GM19452 (cell line): Measurements from ENCODE around the gene OLFML2B.
"Not testable (repeated sequence)": the region's sequence is repeated elsewhere in the genome, so short reads cannot be mapped to it uniquely, and the experiment has no call there.

ENCODE experiments used
- ATAC-seq: cut with Tn5 transposase; IDR thresholded peaks from one replicate; pipeline ENCODE4 v1.9.1; 2021; ENCODE audit not compliant: unreplicated experiment

The OLFML2B gene

DNA sequence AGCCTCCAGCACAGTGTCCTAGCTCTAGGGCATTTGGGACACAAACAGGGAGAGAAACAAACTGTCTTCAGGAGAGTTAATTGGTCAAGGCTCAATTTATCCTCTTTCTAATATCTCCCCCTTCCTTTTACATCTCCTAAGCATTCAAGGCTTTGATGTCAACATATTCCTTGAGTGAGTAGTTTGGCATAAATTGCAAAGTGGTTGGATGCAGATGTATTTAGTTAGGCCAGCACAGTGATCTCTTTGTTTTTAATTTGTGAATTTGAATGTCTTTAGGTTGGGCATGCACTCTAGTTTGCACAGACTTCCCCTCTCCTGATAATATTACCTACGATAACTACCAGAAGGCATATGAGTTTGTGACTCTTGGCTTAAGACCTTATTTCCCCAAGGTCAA is 12.5 kb upstream of the OLFML2B start:
- ATAC-seq: no peak

- ATAC-seq: no peak
Observed at GRCh38 chr1:162035241-162035640, 11.6 kb upstream of the OLFML2B start.

GRCh38 chr1:162033428-162033827 is 9.8 kb upstream of the OLFML2B start:
- ATAC-seq: no peak

DNA sequence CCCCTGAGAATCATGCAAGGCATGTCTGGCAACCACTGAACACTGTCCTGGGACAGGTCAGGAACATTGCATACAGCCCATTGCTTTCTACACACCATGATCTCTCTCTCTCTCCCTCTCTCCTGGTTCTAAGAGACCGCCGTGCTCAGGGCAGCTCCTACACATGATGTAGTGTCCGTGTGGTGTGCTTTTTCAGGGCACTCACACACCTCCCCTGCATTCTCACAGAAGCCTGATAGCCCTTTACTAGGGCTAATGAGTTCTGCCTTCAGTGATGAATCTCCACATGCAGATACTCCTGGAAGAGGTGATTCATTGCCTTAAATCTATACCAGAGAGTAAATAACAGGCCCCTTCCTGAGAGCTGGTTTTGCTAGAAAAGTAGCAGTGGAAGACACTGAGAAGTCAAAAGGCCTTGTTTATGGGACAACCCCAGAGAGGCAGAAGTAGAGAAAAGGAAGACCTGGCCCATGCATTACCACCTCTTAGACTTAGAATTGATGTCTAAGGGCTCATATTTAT is 7.2 kb upstream of the OLFML2B start:
- ATAC-seq: no peak

GRCh38 chr1:162029157-162029556 is 5.5 kb upstream of the OLFML2B start:
- ATAC-seq: no peak

DNA sequence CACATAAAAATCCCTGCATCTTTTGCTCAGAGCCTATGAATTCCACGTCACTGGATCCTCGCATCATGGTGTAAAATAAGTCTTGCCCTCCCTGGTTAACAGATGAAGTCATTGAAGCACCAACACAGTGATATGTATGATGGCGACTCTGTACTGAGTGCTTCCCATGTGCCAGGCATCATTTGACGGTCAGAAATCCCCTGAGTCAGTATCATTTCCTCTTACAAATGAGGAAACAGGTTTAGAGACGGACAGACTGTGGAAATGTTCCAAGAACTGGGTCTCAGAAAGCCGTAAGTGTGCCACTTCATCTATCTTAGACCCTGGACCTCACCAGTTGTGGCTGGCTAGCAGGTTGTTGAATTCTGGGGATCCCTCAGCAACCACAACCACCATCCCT is 5.1 kb upstream of the OLFML2B start:
- ATAC-seq: peak; percentile 72

DNA sequence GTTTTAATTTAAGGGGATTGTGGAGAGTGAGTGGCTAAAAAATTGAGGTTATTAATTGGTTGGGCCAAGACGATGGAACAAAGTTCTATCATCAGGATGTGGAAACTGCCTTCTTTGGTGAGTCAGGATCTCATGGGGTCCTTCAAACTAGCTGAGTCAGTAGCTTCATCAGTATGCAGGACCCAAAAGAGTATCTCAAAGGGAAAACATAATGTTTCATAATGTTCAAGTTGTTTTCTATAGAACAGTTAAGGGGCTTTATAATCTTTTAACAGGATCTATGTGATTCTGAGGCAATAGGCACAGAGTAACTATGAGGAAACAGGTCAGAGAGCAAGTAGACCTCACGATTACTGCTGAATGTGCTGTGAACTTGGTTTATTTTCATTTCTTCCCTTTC is 3.2 kb upstream of the OLFML2B start:
- ATAC-seq: no peak

DNA sequence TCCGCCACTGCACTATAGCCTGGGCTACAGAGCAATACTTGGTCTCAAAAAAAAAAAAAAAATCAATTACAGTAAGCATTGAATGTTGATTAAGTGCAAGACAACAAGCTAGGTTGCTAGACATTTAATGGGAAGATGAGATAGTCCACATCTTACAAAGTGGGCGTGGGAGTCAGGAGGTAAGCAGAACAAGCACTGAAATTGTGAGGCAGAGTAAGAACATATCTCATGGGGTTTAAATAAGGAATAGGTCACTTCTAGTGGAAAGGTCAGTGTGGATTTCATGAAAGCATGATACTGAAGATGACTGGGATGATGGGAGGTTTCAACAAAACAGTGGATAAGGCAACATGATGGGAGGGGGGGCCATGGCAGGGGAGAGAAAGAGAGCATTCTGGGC is 1.9 kb upstream of the OLFML2B start:
- no peak for ATAC-seq

- no peak for ATAC-seq
Observed at GRCh38 chr1:162023181-162023546, 505 bp downstream of the OLFML2B start.

GRCh38 chr1:162022626-162023025 is 1.0 kb downstream of the OLFML2B start:
- no peak for ATAC-seq

DNA sequence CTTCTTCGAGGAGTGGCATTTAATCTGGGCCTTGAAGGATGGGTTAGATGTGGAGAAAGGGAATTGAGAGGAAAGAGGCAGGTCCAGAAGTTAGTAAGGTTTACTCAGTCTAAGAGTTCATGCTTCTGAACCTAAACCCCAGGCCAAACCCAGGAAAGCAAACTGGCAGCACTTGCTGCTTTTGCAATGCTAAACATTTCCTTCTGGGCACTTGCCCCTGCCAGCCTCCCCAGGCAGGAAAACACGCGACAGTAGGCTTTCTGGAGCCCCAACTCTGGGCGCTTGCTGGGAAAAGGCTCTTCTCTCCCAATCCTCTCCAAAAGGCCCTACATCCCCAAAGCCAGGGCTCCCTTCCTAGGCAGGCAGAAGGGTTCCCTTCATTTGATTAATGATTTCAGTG is 2.5 kb downstream of the OLFML2B start:
- no peak for ATAC-seq

DNA sequence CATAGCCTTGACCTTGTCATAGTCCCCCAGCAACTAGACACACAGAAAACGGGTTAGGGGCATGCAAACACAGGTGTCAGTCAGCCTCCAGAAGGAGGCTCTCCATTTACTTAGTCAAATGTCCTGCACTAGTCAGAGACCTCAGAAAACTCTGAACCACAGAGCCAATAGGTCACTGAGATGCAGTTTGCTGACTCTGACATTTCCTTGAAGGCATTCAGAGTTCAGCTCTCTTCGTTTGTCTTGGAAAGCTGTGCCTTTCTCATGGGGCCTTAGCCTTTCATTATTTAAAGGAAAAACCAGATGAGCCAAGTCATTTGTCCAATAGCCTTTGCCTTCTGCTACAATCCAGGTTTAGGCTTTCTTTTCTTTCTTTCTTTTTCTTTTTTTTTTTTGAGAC is 3.5 kb downstream of the OLFML2B start:
- no peak for ATAC-seq

DNA sequence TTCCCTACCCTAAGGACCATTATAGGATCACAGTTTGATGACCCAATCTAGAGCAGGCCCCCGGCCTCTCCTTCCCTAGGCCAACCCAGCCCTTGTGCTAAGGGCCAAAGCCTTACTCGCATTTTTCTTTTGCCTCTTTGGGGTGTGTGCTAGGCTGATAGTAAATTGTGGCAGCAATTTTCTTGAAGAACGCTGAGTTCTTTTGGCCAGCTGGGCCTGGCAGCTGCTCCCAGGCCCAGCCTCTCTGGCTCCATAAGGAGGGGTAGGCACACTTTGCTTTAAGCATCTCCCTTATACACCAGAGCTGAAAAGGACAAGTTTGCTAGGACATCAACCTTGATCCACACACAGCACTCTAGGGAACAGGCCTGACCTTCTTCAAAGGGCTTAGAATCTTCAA is 4.2 kb downstream of the OLFML2B start:
- ATAC-seq: no peak

GRCh38 chr1:162019006-162019405 is 4.7 kb downstream of the OLFML2B start:
- ATAC-seq: no peak

GRCh38 chr1:162018418-162018817 is 5.3 kb downstream of the OLFML2B start:
- no peak for ATAC-seq

DNA sequence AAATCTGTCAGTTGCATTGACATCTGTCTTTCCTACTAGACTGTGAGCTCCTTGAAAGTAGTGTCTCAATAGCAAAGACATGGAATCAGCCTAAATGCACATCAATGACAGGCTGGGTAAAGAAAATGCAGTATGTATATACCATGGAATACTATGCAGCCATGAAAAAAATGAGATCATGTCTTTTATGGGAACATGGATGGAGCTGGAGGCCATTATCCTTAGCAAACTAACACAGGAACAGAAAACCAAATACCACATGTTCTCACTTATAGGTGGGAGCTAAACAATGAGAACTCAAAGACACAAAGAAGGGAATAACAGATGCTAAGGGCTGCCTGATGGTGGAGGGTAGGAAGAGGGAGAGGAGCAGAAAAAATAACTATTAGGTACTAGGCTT is 5.9 kb downstream of the OLFML2B start:
- not testable (repeated sequence) for ATAC-seq

GRCh38 chr1:162016631-162017030 is 7.0 kb downstream of the OLFML2B start:
- ATAC-seq: no peak

- ATAC-seq: no peak
Observed at GRCh38 chr1:162015196-162015595, 8.5 kb downstream of the OLFML2B start.

DNA sequence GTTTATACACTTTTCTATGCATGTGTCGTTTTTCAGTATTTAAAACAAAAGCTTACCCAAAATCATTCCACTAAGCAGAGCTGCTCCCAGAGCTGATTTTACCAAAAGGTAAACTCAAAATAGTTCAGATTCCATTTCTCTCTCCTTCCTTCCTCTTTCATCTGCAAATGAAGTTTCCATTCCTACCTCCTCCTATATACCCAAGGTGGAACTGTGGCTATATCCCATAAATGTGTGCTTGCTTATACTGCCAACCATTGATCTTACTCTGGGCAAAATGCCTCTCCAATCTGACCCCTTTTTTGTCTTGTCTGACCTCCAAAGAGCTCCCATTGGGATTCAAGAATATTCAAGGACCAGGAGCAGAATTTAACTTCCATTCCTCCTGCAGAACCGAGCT is 9.5 kb downstream of the OLFML2B start:
- ATAC-seq: no peak

- no peak for ATAC-seq
Observed at GRCh38 chr1:162013289-162013688, 10.4 kb downstream of the OLFML2B start.

DNA sequence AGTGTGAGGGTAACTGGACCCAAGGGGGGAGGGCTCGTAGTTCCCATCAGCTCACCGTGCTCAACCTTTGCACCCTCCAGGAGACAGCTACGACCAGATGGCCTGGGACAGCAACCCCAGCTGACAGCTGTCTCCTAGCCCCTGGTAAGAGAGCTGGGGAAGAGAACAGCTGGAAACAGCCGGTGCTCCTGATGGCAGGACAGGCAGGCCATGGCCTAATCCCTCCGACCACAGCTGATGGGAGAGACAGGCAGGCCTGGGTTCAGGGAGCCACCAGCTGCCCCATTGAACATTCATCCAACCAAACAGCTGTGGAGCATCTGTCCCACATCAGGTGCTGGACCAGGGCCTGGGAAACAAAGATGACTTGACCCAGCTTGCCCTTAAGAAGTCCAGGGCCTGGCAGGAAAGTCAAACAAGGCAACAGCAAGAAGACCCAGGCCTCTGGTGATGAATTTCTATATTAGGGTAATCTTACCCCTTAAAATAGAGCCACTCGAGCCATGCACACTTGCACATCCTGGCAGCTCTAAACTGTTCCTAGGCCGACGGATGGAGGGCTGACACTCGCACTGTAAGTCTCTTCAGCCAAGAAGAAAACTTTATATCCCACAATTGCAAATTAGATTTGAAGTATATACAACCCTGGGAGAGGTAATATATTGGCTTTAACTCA is 12.2 kb downstream of the OLFML2B start:
- ATAC-seq: no peak

- ATAC-seq: no peak
Observed at GRCh38 chr1:162010175-162010506, 13.5 kb downstream of the OLFML2B start.

- ATAC-seq: no peak
Observed at GRCh38 chr1:162009501-162010174, 14.0 kb downstream of the OLFML2B start.
